Left ventricle myocardium inferior (tissue), 1 donor: Measurements from ENCODE around the gene ARFGEF2. TPM values are rescaled to one million over a fixed set of nuclear protein-coding genes. Genes with fewer than 3 reads are reported as not detected.
A peak's percentile ranks its signal among the peaks of the same experiment; 100 is the strongest.

Experiments used
- DNase-seq: peaks from one replicate; pipeline ENCODE4 v3.0.0-alpha.2; 2020
- H3K27ac ChIP-seq: fragments of 200-600 bp; replicated peaks from 2 replicates; pipeline ENCODE4 v1.8.0; 2021
- H3K27me3 ChIP-seq: fragments of 200-600 bp; 2 replicates; pipeline ENCODE4 v1.8.0; 2021; ENCODE audit warnings: low read depth
- H3K36me3 ChIP-seq: fragments of 200-600 bp; 2 replicates; pipeline ENCODE4 v1.8.0; 2021
- H3K4me1 ChIP-seq: fragments of 200-600 bp; 2 replicates; pipeline ENCODE4 v1.8.0; 2021
- H3K4me3 ChIP-seq: fragments of 200-600 bp; 2 replicates; pipeline ENCODE4 v1.8.0; 2021; ENCODE audit warnings: mild to moderate bottlenecking, moderate library complexity
- H3K9me3 ChIP-seq: fragments of 200-600 bp; replicated peaks from 2 replicates; pipeline ENCODE4 v1.8.0; 2021
- CTCF ChIP-seq: fragments of 200-600 bp; IDR thresholded peaks from 2 replicates; pipeline ENCODE4 v1.8.0; 2021; ENCODE audit warnings: antibody characterized with exemption, mild to moderate bottlenecking, borderline replicate concordance
- intact Hi-C: fragments of 100-400 bp; cut with micrococcal nuclease; formaldehyde crosslinking; loops from one replicate; pipeline ENCODE4 v1.11.0; 2022
- total RNA-seq: library from RNA; stranded (reverse); fragmentation: NEBNext Ultra II Directional; extraction: Animal tissue kit (Norgen Biotek cat#: 25700); gene quantifications from one replicate; pipeline ENCODE4 v1.2.1, GENCODE V29; 2021
- donor health status: DM: no; HTN: yes; CAD: no; lungs with severe emphysema.

Gene ARFGEF2
- total RNA-seq, 1 donor from 2014 or later: 45.1 TPM

- Histone ChIP-seq H3K27me3 (no peaks in the 10 kb centered on the region), H3K27ac (no peak overlapping the region), H3K36me3 (no peaks in the 10 kb centered on the region), H3K4me3 (no peak overlapping the region), H3K9me3 (no peaks in the 10 kb centered on the region), H3K4me1 (peaks cover 10% of the 10 kb centered on the region)
- DNase-seq: no peak
- intact Hi-C loops: no loop called here
- no peak for TF ChIP-seq CTCF
These were observed 20.2 kb upstream of the ARFGEF2 start for GRCh38 chr20:48901326-48901725.

DNA sequence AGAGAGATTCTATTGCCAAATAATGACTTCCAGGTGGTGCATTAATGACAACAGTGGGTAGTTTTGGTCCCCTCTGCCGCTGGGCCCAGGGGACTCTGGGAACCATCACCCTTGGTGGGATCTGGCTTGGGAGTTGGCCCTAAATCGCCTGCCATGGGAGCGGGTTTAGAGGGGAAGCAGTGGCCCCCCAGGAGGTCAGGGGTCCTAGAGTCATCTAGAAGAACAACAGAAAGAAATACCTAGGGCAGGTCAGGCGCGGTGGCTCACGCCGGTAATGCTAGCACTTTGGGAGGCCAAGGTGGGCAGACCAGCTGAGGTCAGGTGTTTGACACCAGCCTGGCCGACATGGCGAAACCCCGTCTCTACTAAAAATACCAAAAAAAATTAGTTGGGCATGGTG, 17.8 kb upstream of the ARFGEF2 start:
- no peaks in the 10 kb centered on the region for H3K36me3 ChIP-seq
- no peaks in the 10 kb centered on the region for H3K9me3 ChIP-seq
- DNase-seq: no peak
- H3K4me1 ChIP-seq: peaks cover 5% of the 10 kb centered on the region
- H3K4me3 ChIP-seq: no peak overlapping the region
- intact Hi-C loops: no loop called here
- H3K27me3 ChIP-seq: no peaks in the 10 kb centered on the region
- TF ChIP-seq CTCF: no peak
- no peak overlapping the region for H3K27ac ChIP-seq

- DNase-seq: peak; percentile 37
- H3K4me1 ChIP-seq: peaks cover 5% of the 10 kb centered on the region
- H3K9me3 ChIP-seq: no peaks in the 10 kb centered on the region
- no peaks in the 10 kb centered on the region for H3K36me3 ChIP-seq
- H3K4me3 ChIP-seq: no peak overlapping the region
- TF ChIP-seq CTCF: peak; percentile 88
- intact Hi-C loops: loop anchor here (5.0 kb wide), 1 partner anchor 247 kb away; no protein-coding TSS in a partner anchor
- H3K27me3 ChIP-seq: no peaks in the 10 kb centered on the region
- H3K27ac ChIP-seq: no peak overlapping the region
These were observed 16.8 kb upstream of the ARFGEF2 start for GRCh38 chr20:48904566-48905296.

DNA sequence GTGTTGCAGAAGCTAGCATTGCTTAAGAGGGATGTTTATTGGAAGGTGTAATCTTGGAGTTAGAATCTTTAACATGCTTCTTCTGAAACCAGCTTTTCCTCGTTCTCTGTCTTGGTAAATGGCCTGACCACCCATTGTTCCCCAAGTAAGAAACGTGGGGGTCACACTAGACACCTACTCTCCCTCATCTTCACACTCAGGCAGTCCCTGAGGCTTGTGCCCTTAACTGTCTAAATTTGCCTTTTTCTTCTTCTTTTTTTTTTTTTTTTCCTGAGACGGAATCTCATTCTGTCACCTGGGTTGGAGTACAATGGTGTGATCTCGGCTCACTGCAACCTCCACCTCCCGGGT, 16.2 kb upstream of the ARFGEF2 start:
- Histone ChIP-seq H3K4me1 (peaks cover 5% of the 10 kb centered on the region), H3K9me3 (no peaks in the 10 kb centered on the region), H3K4me3 (no peak overlapping the region), H3K36me3 (no peaks in the 10 kb centered on the region), H3K27me3 (no peaks in the 10 kb centered on the region), H3K27ac (no peak overlapping the region)
- peak; percentile 7 for TF ChIP-seq CTCF
- no peak for DNase-seq
- intact Hi-C loops: loop anchor here (5.0 kb wide), 1 partner anchor 248 kb away; no protein-coding TSS in a partner anchor

- H3K27ac ChIP-seq: no peak overlapping the region
- H3K36me3 ChIP-seq: no peaks in the 10 kb centered on the region
- H3K9me3 ChIP-seq: no peaks in the 10 kb centered on the region
- no peak overlapping the region for H3K4me3 ChIP-seq
- no peaks in the 10 kb centered on the region for H3K27me3 ChIP-seq
- TF ChIP-seq CTCF: no peak
- peaks cover 5% of the 10 kb centered on the region for H3K4me1 ChIP-seq
- DNase-seq: no peak
- intact Hi-C loops: loop anchor here (5.0 kb wide), 1 partner anchor 249 kb away; no protein-coding TSS in a partner anchor
These were observed 15.2 kb upstream of the ARFGEF2 start for GRCh38 chr20:48906221-48906877.
